ENCODE results near the gene ZXDC. TPM values are rescaled to one million over a fixed set of nuclear protein-coding genes. Genes with fewer than 3 reads are reported as not detected.

The ZXDC gene
- total RNA-seq, 1 donor from 2014 or later = 29.4 TPM

- no peak overlapping the region for H3K4me3 Mint-ChIP-seq
- no peaks in the 10 kb centered on the region for H3K27me3 Mint-ChIP-seq
- H3K9me3 Mint-ChIP-seq = no peaks in the 10 kb centered on the region
- intact Hi-C loops (cut with micrococcal nuclease) = no loop called here
- no peaks in the 10 kb centered on the region for H3K36me3 Mint-ChIP-seq (ENCODE audit: low read depth)
- H3K27ac Mint-ChIP-seq = no peak overlapping the region
- no peak for DNase-seq
- H3K4me1 Mint-ChIP-seq = peaks cover 13% of the 10 kb centered on the region
These were observed 13.3 kb upstream of the ZXDC start for GRCh38 chr3:126488886-126489569.

GRCh38 chr3:126488185-126488584, 12.5 kb upstream of the ZXDC start:
- Mint-ChIP-seq H3K4me3 (no peak overlapping the region), H3K9me3 (no peaks in the 10 kb centered on the region), H3K36me3 (ENCODE audit: low read depth) (no peaks in the 10 kb centered on the region), H3K27ac (no peak overlapping the region), H3K4me1 (peaks cover 10% of the 10 kb centered on the region), H3K27me3 (no peaks in the 10 kb centered on the region)
- no peak for DNase-seq
- intact Hi-C loops (cut with micrococcal nuclease) = no loop called here

GRCh38 chr3:126487151-126487771, 11.6 kb upstream of the ZXDC start:
- DNase-seq = peak; percentile 66
- Mint-ChIP-seq H3K27ac (peak overlapping the region; percentile 82), H3K4me3 (no peak overlapping the region), H3K9me3 (no peaks in the 10 kb centered on the region), H3K4me1 (peaks cover 10% of the 10 kb centered on the region), H3K36me3 (ENCODE audit: low read depth) (no peaks in the 10 kb centered on the region), H3K27me3 (no peaks in the 10 kb centered on the region)
- intact Hi-C loops (cut with micrococcal nuclease) = no loop called here

- Mint-ChIP-seq H3K9me3 (no peaks in the 10 kb centered on the region), H3K27ac (peak overlapping the region; percentile 74), H3K27me3 (no peaks in the 10 kb centered on the region), H3K36me3 (ENCODE audit: low read depth) (no peaks in the 10 kb centered on the region), H3K4me3 (no peak overlapping the region), H3K4me1 (peaks cover 10% of the 10 kb centered on the region)
- intact Hi-C loops (cut with micrococcal nuclease) = no loop called here
- no peak for DNase-seq
These were observed 10.7 kb upstream of the ZXDC start for GRCh38 chr3:126486360-126486847.

GRCh38 chr3:126485956-126486355, 10.3 kb upstream of the ZXDC start:
- no peaks in the 10 kb centered on the region for H3K36me3 Mint-ChIP-seq (ENCODE audit: low read depth)
- intact Hi-C loops (cut with micrococcal nuclease) = no loop called here
- H3K9me3 Mint-ChIP-seq = no peaks in the 10 kb centered on the region
- no peaks in the 10 kb centered on the region for H3K27me3 Mint-ChIP-seq
- no peak overlapping the region for H3K4me3 Mint-ChIP-seq
- H3K4me1 Mint-ChIP-seq = peaks cover 10% of the 10 kb centered on the region
- no peak for DNase-seq
- no peak overlapping the region for H3K27ac Mint-ChIP-seq

GRCh38 chr3:126485176-126485897, 9.6 kb upstream of the ZXDC start:
- H3K36me3 Mint-ChIP-seq (ENCODE audit: low read depth) = no peaks in the 10 kb centered on the region
- no peak for DNase-seq
- H3K27ac Mint-ChIP-seq = no peak overlapping the region
- peaks cover 10% of the 10 kb centered on the region for H3K4me1 Mint-ChIP-seq
- intact Hi-C loops (cut with micrococcal nuclease) = no loop called here
- H3K9me3 Mint-ChIP-seq = no peaks in the 10 kb centered on the region
- no peaks in the 10 kb centered on the region for H3K27me3 Mint-ChIP-seq
- H3K4me3 Mint-ChIP-seq = no peak overlapping the region

GRCh38 chr3:126484662-126485061, 9.0 kb upstream of the ZXDC start:
- no peak for DNase-seq
- intact Hi-C loops (cut with micrococcal nuclease) = no loop called here
- H3K9me3 Mint-ChIP-seq = no peaks in the 10 kb centered on the region

GRCh38 chr3:126484148-126484547, 8.5 kb upstream of the ZXDC start:
- no peak for DNase-seq
- no peak overlapping the region for H3K27ac Mint-ChIP-seq
- H3K9me3 Mint-ChIP-seq = no peaks in the 10 kb centered on the region
- no peaks in the 10 kb centered on the region for H3K36me3 Mint-ChIP-seq (ENCODE audit: low read depth)
- H3K4me3 Mint-ChIP-seq = no peak overlapping the region
- intact Hi-C loops (cut with micrococcal nuclease) = no loop called here
- peaks cover 10% of the 10 kb centered on the region for H3K4me1 Mint-ChIP-seq
- H3K27me3 Mint-ChIP-seq = no peaks in the 10 kb centered on the region

More at GRCh38 chr3:126484662-126485061, 9.0 kb upstream of the ZXDC start:
- H3K27me3 Mint-ChIP-seq = no peaks in the 10 kb centered on the region
- H3K36me3 Mint-ChIP-seq (ENCODE audit: low read depth) = no peaks in the 10 kb centered on the region
- H3K4me3 Mint-ChIP-seq = no peak overlapping the region
- peaks cover 10% of the 10 kb centered on the region for H3K4me1 Mint-ChIP-seq
- H3K27ac Mint-ChIP-seq = no peak overlapping the region

- Mint-ChIP-seq H3K36me3 (ENCODE audit: low read depth) (no peaks in the 10 kb centered on the region), H3K4me1 (peaks cover 10% of the 10 kb centered on the region), H3K9me3 (no peaks in the 10 kb centered on the region), H3K27me3 (no peaks in the 10 kb centered on the region), H3K27ac (no peak overlapping the region), H3K4me3 (no peak overlapping the region)
- DNase-seq = no peak
- intact Hi-C loops (cut with micrococcal nuclease) = no loop called here
These were observed 7.7 kb upstream of the ZXDC start for GRCh38 chr3:126483321-126483761.

GRCh38 chr3:126482503-126483255, 7.0 kb upstream of the ZXDC start:
- intact Hi-C loops (cut with micrococcal nuclease) = no loop called here
- H3K27ac Mint-ChIP-seq = no peak overlapping the region
- H3K4me1 Mint-ChIP-seq = peaks cover 10% of the 10 kb centered on the region

GRCh38 chr3:126481808-126482502, 6.3 kb upstream of the ZXDC start:
- Mint-ChIP-seq H3K27me3 (peaks cover 3% of the 10 kb centered on the region), H3K4me3 (no peak overlapping the region), H3K27ac (peak overlapping the region; percentile 20), H3K9me3 (no peaks in the 10 kb centered on the region), H3K36me3 (ENCODE audit: low read depth) (no peaks in the 10 kb centered on the region), H3K4me1 (peaks cover 10% of the 10 kb centered on the region)
- DNase-seq = no peak
- intact Hi-C loops (cut with micrococcal nuclease) = no loop called here

More at GRCh38 chr3:126482503-126483255, 7.0 kb upstream of the ZXDC start:
- Mint-ChIP-seq H3K4me3 (no peak overlapping the region), H3K27me3 (no peaks in the 10 kb centered on the region), H3K36me3 (ENCODE audit: low read depth) (no peaks in the 10 kb centered on the region), H3K9me3 (no peaks in the 10 kb centered on the region)
- DNase-seq = no peak

GRCh38 chr3:126480861-126481260, 5.2 kb upstream of the ZXDC start:
- intact Hi-C loops (cut with micrococcal nuclease) = no loop called here
- Mint-ChIP-seq H3K27me3 (peaks cover 3% of the 10 kb centered on the region), H3K4me1 (peaks cover 6% of the 10 kb centered on the region), H3K36me3 (ENCODE audit: low read depth) (no peaks in the 10 kb centered on the region), H3K27ac (no peak overlapping the region), H3K4me3 (no peak overlapping the region), H3K9me3 (no peaks in the 10 kb centered on the region)
- DNase-seq = no peak

GRCh38 chr3:126480206-126480605, 4.5 kb upstream of the ZXDC start:
- peaks cover 6% of the 10 kb centered on the region for H3K4me1 Mint-ChIP-seq
- intact Hi-C loops (cut with micrococcal nuclease) = no loop called here
- peaks cover 3% of the 10 kb centered on the region for H3K27me3 Mint-ChIP-seq
- H3K9me3 Mint-ChIP-seq = no peaks in the 10 kb centered on the region
- no peak for DNase-seq
- H3K4me3 Mint-ChIP-seq = no peak overlapping the region
- H3K36me3 Mint-ChIP-seq (ENCODE audit: low read depth) = no peaks in the 10 kb centered on the region
- no peak overlapping the region for H3K27ac Mint-ChIP-seq

Measured in activated CD4-positive, alpha-beta T cell treated with anti-CD3 and anti-CD28 coated beads, Interleukin-2, amount 10 ng/mL, durations not matched to agents 24 days and 14 days (primary cell).